ENCODE measurements around the gene MDM2.

Gene MDM2

DNA sequence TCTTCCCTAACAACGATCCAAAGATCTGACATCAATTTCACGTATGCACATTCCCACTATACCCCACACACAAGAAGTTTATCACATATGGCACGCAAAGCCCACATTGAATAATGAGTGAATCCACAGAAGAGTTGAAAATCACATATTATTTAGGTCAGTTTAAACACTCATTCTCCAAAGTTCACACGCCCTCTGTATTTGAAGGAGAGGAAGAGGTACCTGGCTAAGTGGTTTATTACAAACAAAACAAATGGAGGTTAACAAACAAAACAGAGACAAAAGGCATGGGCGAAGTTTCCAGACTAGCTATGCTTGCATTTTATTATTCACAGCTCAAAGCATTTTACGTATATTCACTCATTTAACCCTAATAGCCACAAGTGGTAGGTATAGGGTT is 83.2 kb downstream of the MDM2 start:
- TF ChIP-seq, protein P1, sequence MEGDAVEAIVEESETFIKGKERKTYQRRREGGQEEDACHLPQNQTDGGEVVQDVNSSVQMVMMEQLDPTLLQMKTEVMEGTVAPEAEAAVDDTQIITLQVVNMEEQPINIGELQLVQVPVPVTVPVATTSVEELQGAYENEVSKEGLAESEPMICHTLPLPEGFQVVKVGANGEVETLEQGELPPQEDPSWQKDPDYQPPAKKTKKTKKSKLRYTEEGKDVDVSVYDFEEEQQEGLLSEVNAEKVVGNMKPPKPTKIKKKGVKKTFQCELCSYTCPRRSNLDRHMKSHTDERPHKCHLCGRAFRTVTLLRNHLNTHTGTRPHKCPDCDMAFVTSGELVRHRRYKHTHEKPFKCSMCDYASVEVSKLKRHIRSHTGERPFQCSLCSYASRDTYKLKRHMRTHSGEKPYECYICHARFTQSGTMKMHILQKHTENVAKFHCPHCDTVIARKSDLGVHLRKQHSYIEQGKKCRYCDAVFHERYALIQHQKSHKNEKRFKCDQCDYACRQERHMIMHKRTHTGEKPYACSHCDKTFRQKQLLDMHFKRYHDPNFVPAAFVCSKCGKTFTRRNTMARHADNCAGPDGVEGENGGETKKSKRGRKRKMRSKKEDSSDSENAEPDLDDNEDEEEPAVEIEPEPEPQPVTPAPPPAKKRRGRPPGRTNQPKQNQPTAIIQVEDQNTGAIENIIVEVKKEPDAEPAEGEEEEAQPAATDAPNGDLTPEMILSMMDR (conservative IDR thresholded peaks at IDR 0.05; ENCODE audit: low read depth, low read length) = no peak
- no peak for DNase-seq (ENCODE audit: low read depth)
- no peak overlapping the region for H3K4me3 ChIP-seq (ENCODE audit: low read length)

DNA sequence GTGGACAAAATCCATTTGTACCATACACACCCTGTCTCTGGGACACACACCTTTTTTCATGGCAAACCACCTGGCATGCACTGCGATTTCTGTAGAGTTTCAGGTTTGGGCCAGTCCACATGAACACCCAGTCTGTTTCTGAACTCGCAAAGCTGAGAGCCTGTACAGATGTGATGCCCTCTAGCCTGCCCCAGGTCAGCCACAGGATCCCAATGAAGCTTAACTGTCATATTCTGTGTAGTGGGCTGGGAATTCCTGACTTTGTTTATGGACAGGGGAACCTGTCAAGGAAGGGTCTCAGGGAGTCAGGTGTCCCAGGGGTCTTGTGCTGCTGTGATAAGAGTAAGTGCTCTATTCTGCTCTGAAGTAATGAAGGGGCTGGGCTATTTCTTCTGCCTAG is 85.2 kb downstream of the MDM2 start:
- no peak for DNase-seq (ENCODE audit: low read depth)
- TF ChIP-seq, protein P1 (conservative IDR thresholded peaks at IDR 0.05; ENCODE audit: low read depth, low read length) = no peak
- H3K4me3 ChIP-seq (ENCODE audit: low read length) = no peak overlapping the region

- TF ChIP-seq, protein P1 (conservative IDR thresholded peaks at IDR 0.05; ENCODE audit: low read depth, low read length) = no peak
- DNase-seq (ENCODE audit: low read depth) = no peak
- no peak overlapping the region for H3K4me3 ChIP-seq (ENCODE audit: low read length)
These were observed 85.8 kb downstream of the MDM2 start for GRCh38 chr12:68893741-68894140.

- no peak overlapping the region for H3K4me3 ChIP-seq (ENCODE audit: low read length)
- TF ChIP-seq, protein P1 (conservative IDR thresholded peaks at IDR 0.05; ENCODE audit: low read depth, low read length) = no peak
- DNase-seq (ENCODE audit: low read depth) = no peak
These were observed 86.4 kb downstream of the MDM2 start for GRCh38 chr12:68894276-68894855.

DNA sequence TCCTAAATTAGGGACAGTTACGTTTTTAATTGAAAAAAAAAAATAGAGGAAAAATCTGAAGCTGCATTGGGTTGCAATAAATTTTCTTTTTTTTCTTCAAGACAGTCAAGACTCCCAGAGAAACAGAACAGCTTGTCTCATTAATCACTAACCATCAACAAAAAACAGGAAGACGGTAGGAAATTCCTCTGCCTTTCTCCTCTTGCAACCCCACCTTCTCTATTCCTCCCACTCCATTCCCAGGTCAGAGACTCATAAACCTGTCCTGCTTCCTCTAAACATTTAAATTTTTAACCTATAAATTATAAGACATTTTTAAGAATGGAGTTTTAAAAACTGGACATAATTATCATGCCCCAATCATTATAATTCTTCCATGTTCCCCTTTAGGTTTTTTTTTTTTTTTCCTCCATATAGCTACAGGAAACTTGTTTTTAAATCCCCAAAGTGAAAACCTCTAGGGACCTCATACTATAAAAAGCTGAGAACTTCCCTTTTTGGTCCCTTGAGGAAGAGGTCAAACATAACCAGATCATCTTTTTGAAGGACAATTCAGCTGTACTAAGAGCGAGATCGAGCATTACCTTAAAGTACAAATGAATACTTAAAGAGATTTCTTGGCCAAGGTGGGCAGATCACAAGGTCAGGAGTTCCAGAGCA is 89.0 kb downstream of the MDM2 start:
- TF ChIP-seq, protein P1 (conservative IDR thresholded peaks at IDR 0.05; ENCODE audit: low read depth, low read length) = no peak
- no peak overlapping the region for H3K4me3 ChIP-seq (ENCODE audit: low read length)
- DNase-seq (ENCODE audit: low read depth) = no peak

DNA sequence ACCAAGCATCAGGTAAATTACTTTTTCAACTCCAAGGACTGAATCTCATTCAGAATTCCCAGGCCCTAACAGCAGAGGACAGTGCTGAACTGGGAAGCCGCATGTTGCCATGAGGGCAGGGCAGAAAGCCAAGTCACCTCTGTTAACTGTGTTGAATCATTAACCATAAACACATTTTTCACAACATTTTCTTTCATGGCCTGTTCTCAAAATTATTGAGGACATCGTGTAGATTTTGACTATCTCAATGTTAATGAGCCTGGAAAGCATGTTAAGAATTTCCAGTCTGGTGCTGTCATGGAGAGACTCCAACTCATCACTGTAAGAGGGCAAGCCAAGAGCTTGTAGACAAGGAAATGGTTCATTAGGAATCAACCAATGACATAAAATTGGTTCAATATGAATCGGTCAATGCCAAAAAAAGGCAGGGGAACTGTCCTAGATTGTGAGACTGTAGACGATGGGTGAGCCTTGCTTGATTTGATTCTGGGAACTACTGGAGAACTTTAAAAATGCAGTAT is 91.3 kb downstream of the MDM2 start:
- TF ChIP-seq, protein P1 (conservative IDR thresholded peaks at IDR 0.05; ENCODE audit: low read depth, low read length) = peak; percentile 65
- DNase-seq (ENCODE audit: low read depth) = peak; percentile 16
- H3K4me3 ChIP-seq (ENCODE audit: low read length) = no peak overlapping the region

- no peak overlapping the region for H3K4me3 ChIP-seq (ENCODE audit: low read length)
- DNase-seq (ENCODE audit: low read depth) = no peak
- TF ChIP-seq, protein P1 (conservative IDR thresholded peaks at IDR 0.05; ENCODE audit: low read depth, low read length) = no peak
These were observed 92.3 kb downstream of the MDM2 start for GRCh38 chr12:68900241-68900640.
